ENCODE measurements around the gene EFNA2.
"Not testable (repeated sequence)": the region's sequence is repeated elsewhere in the genome, so short reads cannot be mapped to it uniquely, and the experiment has no call there.

EFNA2 gene

GRCh38 chr19:1322198-1322981 is 36.7 kb downstream of the EFNA2 start:
- DNase-seq: no peak

DNA sequence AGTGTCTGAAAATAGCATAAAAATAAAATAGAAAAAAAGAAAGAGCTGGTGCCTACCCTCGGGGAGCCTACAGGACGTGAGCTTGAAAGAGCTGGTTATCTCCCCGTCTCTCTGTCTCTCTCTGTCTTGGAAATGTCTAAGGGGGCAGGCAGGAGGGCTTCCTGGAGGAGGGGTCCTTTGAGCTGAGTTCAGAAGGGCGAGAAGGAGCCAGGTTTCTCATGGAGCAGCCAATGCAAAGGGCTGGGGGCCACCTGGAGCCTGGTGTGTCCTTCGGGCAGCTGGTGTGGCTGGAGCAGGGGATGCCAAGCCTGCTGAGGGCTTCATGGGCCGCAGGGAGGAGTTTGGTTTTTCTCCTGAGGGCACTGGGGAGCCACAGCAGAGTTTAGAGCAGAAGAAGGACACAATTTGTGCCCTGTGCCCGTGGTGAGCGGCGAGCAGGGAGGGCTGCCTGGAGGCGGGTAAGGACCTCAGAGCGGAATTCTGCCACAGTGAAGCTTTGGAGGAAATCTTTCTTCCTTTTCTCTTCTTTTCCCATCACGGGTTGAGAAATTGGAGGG is 38.7 kb downstream of the EFNA2 start:
- DNase-seq: no peak

- DNase-seq: peak; percentile 84
Observed at GRCh38 chr19:1324806-1325567, 39.3 kb downstream of the EFNA2 start.

DNA sequence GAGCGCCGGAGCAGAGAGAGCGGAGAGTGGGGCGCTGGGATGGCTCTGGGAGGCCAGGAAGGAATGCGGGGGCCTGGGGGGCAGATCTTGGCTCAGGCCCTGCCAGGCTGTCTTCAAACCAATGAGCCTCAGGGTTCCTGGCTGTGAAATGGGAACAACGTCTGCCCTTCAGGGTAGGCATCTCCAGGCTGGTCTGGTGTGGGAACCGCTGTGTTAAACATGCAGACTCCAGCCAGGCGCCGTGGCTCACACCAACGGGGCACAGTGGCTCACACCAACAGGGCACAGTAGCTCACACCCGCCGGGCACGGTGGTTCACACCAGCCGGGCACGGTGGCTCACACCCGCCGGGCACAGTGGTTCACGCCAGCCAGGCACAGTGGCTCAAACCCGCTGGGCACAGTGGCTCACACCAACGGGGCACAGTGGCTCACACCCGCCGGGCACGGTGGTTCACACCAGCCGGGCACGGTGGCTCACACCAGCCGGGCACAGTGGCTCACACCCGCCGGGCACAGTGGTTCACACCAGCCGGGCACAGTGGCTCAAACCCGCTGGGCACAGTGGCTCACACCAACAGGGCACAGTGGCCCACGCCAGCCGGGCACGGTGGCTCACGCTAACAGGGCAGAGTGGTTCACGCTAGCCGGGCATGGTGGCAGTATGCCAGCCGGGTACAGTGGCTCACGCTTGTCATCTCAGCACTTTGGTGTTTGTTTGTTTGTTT is 40.1 kb downstream of the EFNA2 start:
- no peak for DNase-seq

DNA sequence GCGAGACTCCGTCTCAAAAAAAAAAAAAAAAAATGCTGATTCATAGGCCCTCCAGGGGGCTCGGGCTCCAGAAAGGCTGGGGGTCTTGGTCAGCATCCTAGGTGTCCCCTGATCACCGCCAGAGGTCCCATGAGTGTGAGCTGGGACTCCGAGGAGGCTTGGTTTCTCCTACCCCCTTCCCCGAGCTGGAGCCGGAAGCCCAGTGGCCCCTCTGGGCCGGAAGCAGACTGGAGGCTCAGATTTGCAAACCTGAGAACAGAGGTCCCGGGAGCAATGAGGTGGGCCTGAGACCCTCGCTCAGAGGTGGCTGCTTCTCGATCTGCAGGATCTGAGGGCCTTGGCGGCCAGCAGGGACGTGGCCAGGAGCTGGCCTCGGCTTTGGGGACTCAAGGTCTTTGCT is 41.5 kb downstream of the EFNA2 start:
- no peak for DNase-seq

GRCh38 chr19:1332208-1332607 is 46.5 kb downstream of the EFNA2 start:
- DNase-seq: not testable (repeated sequence)

DNA sequence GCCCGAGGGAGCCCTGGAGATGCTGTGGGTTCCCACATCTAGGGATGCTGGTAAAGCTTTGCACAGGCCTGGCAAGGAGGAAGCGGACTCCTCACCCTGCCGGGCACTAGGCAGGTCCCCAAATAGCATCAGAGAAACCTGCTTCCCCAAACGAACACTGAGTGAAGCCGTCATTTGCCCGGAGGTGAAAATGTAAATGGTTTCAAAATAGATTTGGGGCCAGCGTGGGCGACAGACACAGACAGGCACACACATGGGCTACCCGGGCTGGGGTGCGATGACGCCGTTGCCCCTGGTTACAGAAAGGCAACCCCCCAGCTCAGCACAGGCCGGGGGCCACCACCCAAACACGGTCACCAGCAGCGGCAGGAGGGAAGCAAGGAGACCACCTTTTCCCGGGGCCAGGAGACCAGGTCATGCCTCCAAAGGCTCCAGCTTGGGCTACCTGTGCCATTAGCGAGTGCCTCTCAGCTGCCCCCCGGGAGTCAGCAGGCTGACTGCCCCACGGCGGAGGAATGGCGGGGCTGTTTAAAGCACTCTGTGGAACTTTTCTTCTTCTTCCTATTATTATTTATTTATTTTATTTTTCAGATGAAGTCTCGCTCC is 50.5 kb downstream of the EFNA2 start:
- no peak for DNase-seq

GRCh38 chr19:1340681-1341469 is 55.2 kb downstream of the EFNA2 start:
- no peak for DNase-seq

DNA sequence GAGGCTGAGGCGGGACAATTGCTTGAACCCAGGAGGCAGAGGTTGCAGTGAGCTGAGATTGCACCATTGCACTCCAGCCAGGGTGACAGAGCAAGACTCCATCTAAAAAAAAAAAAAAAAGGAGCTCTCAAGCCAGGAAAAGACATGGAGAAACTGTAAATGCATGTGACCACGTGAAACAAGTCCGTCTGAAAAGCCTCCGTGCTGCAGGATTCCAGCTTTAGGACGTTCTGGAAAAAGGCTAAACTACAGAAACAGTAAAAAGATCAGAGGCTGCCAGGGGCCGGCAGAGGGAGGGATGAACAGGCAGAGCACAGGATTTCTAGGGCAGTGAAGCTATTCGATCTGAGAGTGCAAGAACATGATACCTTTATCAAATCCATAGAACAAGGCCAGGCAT is 57.4 kb downstream of the EFNA2 start:
- no peak for DNase-seq

DNA sequence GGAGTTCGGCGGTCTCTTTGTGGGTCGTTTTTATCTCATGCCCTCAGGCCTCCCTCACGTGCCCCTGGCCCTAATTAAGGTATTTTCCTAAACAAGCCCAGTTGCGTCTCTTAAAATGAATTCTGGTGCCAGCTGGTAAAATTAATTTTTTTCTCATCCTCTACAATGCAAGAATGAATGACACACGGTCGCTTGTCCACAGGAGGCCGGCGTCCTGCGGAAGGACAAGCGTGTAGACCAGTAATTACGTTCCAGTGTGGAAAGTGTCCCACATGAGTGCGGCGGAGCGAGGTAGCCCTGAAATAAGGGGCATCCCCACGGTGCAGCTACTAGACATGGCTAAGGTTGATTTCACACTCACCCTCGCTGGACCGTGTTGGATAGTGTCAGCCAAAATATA is 63.5 kb downstream of the EFNA2 start:
- no peak for DNase-seq

DNA sequence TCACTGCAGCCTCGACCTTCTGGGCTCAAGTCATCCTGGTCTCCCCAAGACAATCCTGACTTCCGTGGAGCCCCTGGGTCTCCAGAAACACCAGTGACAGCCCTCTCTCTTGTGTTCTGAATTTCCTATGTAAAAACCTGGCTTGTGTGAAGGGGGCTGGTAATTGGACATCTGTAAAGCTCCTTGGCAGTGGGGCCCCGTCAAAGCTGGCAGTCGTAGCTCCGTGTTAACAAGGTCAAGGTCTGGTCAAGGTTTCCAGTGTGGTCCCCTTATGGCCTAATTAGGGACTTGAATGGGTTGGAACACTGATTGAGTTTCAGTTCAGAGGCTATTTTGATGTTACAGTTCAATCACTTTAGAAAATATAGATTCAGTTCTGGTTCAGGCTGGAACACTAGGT is 65.2 kb downstream of the EFNA2 start:
- DNase-seq: no peak

Data from NCI-H2227 treated with DMSO at 0.1 percent for 48 hours (cell line).